LoVo (cell line): Measurements from ENCODE around the gene SYT5.
"Not testable (repeated sequence)": the region's sequence is repeated elsewhere in the genome, so short reads cannot be mapped to it uniquely, and the experiment has no call there.

Experiments
- DNase-seq: peaks from one replicate; pipeline ENCODE4 v3.0.0-alpha.2; 2016; ENCODE audit warnings: low spot score

The SYT5 gene

DNA sequence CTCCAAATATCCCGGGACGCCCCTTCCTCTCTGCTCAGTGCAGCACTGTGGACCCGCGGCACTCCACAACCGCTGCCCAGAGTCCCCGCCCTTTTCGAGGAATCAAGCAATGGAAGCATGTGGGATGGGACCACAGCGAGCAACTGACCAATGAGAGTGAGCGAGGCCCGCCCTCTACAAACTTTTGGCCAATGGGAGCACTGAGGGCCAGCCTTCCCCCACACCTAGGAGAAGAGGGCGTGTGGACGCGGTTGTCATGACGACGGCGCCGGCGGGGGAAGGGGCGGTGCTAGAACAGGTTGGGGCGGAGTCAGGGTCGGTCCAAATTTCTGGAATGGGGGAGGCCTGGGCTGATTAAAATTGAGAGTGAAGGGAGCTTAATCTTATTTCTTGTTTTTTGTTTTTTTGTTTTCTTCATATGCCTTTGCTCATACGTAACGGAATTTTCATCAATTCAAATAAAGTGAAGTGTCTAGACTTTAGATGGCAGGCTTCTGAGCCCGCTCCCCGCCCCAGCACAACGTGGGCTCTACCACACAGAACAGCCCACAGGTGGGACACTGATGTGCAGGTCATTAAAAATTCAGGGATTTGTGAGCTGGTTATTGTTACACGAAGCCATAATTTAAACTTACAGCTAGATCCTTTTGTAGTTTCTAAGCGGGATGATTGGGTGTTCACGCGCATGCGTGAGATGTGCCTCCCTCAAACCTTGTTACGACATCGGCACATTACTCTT is 13.4 kb downstream of the SYT5 start, which contains the start of gene DNAAF3:
TSS of gene DNAAF3 (minus strand) at position 84 of the 739 bp plus-strand sequence. CDS start 200 bp downstream, outside the sequence.
- DNase-seq: peak; percentile 97

DNA sequence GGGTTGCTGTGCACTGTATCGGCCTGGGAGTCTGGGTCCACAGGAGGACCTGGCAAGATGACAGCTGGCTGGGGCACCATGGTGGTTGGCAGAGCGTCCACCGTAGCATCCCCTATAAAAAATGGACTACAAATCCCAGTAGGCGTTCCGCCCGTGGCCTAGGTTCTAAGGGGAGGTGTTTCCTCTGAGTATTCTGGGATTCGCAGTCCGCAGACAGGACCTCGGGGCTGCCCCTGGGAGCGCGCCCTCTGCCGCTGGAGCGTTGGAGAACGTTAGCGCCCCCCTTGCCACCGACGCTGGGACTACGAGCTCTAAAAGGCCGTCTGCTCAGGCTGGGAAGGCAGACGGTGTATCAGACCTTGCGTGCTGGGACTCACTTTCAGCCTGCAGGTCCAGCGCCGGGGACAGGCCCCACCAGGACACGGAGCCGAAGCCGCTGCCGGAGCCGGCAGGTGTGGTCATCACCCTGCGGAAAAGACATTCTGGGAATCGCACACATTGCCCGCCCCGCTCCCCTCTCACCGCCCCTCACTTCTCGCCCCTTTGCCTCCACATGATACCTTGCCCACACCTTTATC is 14.0 kb downstream of the SYT5 start:
- DNase-seq: peak; percentile 76

DNA sequence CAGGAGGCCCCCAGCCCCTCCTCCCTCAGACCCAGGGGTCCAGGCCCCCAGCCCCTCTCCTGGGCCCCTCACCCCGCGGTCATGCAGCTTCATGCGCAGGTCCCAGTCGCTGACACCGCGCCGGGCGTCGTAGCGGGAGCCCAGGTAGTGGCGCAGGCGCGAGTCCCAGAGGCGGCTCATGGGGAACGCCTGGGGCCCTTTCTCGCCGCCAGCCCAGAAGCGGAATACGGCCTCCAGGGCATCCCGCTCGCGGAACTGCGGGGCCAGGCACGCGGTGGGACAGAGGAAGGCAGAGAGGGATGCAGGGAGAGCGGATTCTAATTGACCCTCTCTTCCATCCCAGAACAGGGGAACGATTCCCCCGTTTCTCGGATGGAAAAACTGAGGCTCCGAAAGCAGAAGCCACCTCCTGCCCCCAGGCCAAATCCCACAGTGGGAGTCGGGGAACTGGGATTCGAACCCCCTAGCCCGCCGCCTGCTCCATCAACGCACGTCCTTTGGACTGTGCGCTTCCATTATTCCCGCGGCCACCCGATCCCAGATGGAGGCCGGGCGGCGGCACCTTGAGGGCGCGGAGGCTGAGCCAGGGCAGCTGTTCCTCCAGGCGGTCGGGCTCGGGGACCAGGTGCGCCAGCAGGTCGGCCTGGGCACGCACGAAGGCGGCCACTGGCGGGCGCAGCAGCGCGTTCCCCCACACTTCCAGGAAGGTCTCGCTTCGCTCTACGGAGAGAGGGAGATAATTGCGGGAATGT is 18.3 kb downstream of the SYT5 start:
- DNase-seq: no peak

GRCh38 chr19:55160986-55161365 is 19.1 kb downstream of the SYT5 start:
- DNase-seq: no peak

DNA sequence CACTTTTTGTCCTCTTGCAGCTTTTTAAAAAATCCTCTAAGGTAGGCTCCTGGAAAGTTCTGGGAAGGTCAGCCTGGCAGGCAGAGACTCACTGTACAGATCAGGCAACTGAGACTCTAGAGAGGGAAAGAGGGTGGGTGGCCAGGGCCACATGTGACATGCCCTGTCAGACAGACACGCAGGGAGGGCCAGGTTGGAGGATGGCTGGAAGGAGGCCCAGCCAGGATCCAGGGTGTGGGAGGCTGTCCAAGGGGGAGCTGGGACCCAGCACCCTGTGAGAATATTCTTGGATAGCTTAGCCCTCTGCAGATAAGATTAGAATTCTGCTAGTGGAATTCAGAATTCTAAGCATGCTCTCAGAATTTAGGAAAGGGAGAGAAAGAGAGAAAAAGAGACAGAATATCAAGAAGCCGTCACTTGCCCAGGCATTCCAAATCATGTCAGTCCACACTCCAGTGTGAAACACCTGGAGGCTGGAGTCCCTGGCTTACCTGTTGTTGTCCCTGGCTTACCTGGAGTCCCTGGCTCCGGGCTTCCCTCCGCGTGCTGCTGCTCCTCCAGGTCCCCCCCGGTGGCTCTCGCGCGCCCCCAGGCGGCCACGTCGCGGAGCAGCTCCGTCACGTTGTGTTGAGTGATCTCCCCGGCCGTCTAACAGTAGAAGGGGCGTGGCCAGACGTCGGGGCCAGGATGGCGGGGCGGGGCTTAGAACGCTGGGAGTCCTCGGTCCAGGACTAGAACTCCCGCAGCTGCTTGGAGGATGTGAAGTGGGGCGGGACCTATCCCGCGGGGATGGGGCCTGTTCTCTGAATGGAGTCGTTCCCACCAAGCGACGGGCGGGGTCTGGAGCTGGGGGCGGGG is 19.7 kb downstream of the SYT5 start:
- peak; percentile 91 for DNase-seq

GRCh38 chr19:55158848-55159749 is 21.0 kb downstream of the SYT5 start:
- DNase-seq: peak; percentile 44

DNA sequence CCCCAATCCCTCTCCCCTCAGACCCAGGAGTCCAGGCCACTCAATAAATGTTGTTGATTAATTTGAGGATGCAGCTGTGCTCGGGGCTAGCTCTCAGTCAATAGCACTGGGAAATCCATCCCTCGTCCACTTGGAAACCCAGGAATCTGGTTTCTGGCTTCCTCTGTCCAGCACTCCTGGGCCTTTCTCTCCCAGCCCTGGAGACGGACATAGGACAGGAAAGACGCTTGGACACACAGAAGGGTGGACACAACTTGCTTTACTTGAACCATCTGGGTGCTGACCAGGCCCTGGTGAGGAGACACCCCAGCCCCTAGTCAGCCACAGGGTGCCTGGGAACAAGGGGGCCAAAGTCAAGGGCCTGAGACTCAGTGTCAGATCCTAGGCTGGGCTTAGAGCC is 21.7 kb downstream of the SYT5 start:
- no peak for DNase-seq

DNA sequence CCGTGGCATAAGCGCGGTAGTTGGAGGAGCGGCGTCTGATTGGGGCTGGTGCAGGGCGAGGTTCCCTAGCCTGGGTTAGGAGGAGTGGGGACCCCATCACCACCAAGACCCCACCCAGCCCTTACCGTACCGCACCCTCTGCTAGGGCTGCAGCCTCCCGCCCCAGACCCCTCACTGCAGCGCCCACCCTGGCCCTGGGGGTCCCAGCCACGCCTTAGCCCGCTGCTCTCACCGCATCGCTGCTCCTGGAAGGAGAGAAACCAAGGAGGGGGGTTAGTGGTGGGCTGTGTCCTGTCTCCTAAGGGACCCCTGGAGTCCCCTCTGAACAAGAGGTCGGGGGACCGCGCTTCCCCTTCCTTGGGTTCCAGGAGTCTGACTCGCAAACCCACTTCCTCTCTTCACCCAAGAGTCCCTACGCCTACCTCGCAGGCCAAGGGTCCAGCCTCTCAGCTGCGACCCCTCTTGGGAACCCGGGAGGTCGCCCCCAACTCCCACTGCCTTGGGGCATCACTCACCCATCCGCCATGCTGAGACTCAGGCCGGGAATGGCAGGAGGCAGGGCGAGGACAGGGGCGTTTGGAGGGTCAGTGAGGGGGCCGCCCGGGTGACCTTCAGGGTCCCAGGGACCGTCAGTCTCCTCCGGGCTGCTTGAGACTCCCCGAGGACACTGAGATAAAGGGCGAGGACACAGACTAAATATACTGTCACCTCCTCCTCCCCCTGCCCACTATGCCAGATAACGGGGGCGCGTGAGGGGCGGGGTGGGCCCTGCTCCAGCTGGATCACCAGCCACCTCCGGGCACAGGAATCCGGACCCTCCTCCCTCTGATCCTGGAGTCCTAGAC is 22.8 kb downstream of the SYT5 start, which contains the start of gene TNNI3:
TSS of gene TNNI3 (minus strand) at position 669 of the 845 bp plus-strand sequence. CDS start at position 526, 143 bp downstream.
- DNase-seq: no peak

GRCh38 chr19:55156202-55157063 is 23.7 kb downstream of the SYT5 start:
- no peak for DNase-seq

DNA sequence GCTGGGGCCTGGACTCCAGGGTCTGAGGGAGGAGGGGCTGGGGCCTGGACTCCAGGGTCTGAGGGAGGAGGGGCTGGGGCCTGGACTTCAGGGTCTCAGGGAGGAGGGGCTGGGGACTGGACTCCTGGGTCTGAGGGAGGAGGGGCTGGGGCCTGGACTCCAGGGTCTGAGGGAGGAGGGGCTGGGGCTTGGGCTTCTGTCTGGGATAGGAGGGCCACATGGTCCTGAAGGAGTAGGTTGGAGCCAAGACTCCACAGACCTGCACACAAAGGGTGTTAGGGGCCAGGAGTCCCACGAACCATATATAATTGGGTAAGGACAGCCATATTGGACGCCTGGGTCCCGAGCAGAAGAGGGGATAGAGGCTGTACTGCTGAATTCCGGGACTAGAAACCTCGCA is 24.3 kb downstream of the SYT5 start:
- DNase-seq: not testable (repeated sequence)

DNA sequence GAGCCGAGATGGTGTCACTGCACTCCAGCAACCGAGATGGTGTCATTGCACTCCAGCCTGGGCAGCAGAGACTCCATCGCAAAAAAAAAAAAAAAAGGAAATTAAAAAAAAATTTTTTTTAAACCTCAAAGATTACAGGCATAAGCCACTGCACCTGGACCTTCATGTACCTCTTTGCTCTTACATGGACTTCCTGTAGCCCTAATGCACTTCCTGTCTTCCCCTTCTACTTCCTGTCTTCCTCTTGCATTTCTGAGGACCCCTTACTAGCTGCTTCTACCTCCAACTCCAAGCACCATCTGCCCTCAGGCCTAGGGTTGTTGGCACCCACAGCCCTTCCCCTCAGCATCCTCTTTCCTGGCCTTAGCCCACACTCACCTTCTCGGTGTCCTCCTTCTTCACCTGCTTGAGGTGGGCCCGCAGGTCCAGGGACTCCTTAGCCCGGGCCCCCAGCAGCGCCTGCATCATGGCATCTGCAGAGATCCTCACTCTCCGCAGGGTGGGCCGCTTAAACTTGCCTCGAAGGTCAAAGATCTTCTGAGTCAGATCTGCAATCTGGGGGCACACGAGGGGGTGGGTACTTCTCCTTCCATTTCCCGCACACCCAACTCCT is 26.3 kb downstream of the SYT5 start:
- no peak for DNase-seq

- no peak for DNase-seq
These were observed 28.1 kb downstream of the SYT5 start for GRCh38 chr19:55152017-55152416.

- DNase-seq: no peak
These were observed 30.7 kb downstream of the SYT5 start, which contains the start of gene TNNT1 for GRCh38 chr19:55149078-55150003. TSS of gene TNNT1 (minus strand) at chr19:55149206. CDS start at chr19:55147157, 2,049 bp downstream.

- DNase-seq: no peak
These were observed 32.4 kb downstream of the SYT5 start for GRCh38 chr19:55147545-55148251.

GRCh38 chr19:55146705-55147273 is 33.3 kb downstream of the SYT5 start:
- DNase-seq: peak; percentile 58

DNA sequence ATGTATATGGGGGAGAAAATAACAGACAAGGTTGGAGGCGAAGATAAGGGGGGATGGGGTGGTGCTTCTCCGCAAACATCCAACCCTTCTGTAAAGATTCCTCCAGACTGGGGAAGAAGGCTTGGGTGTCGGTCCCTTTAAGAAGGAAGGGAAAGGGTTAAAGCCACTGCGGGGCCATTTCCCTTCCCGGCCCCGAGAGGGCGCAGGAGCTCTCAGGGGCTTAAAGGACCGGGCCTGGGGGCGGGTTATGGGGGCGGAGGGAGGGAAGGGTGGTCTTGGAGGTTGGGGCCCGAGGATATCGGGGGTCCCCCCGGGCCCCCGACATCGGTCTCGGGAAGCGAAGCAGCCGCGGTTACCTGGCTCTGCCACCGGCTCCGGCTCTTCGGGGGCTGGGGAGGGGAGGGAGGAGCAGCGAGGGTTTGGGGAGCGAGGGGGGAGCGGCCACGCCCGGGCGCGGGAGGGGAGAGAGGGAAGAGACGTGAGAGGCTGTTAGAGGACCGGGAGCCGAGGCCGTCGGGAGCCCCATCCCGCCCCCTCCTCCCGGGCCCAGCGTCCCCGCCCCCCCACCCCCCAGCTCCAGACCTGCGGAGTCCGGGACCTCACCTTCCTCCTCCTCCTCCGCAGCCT is 33.9 kb downstream of the SYT5 start:
- DNase-seq: peak; percentile 47
